HUES6 (cell line): ENCODE data around the gene KIF7.
A peak's percentile ranks its signal among the peaks of the same experiment; 100 is the strongest.
"Not testable (repeated sequence)": the region's sequence is repeated elsewhere in the genome, so short reads cannot be mapped to it uniquely, and the experiment has no call there.

Source experiments
- H3K27ac ChIP-seq: 2 replicates; pipeline ENCODE4 v1.7.0; 2013; ENCODE audit warnings: low read depth, mild to moderate bottlenecking, low read length, inconsistent platforms
- H3K27me3 ChIP-seq: 2 replicates; pipeline ENCODE4 v1.6.1; 2013; ENCODE audit warnings: low read length; ENCODE audit not compliant: control insufficient read depth, insufficient read depth
- H3K36me3 ChIP-seq: 2 replicates; pipeline ENCODE4 v1.6.1; 2013; ENCODE audit warnings: low read length; ENCODE audit not compliant: control insufficient read depth, insufficient read depth
- H3K4me1 ChIP-seq: 2 replicates; pipeline ENCODE4 v1.6.1; 2013; ENCODE audit warnings: low read length; ENCODE audit not compliant: control insufficient read depth, insufficient read depth
- H3K4me3 ChIP-seq: 2 replicates; pipeline ENCODE4 v1.5.1; 2013; ENCODE audit warnings: low read depth, low read length
- H3K9ac ChIP-seq: one replicate; pipeline ENCODE4 v1.6.1; 2013; ENCODE audit warnings: mild to moderate bottlenecking, low read length
- H3K9me3 ChIP-seq: 2 replicates; pipeline ENCODE4 v1.6.1; 2013; ENCODE audit warnings: low read depth, low read length; ENCODE audit not compliant: control insufficient read depth, insufficient read depth

KIF7 gene

DNA sequence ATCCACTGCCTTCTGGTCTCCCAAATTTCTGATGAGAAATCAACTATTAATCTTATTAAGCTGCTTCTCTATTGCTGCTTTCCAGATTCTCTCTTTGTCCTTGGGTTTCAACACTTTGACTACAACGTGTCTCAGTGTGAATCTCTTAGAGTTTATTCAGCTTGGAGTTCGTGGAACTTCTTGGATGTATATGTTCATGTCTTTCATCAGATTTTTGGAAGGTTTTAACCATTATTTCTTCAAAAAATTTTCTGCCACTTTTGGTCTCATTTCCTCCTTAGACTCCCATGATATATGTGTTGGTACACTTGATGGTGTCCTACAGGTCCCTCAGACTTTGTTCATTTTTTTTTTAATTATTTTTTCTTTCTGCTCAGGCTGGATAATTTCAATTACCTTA is 44.0 kb downstream of the KIF7 start:
- no peaks in the 10 kb centered on the region for H3K9me3 ChIP-seq
- no peak overlapping the region for H3K9ac ChIP-seq
- H3K4me1 ChIP-seq, result no peaks in the 10 kb centered on the region
- no peaks in the 10 kb centered on the region for H3K27me3 ChIP-seq
- no peak overlapping the region for H3K4me3 ChIP-seq
- no peak overlapping the region for H3K27ac ChIP-seq
- peaks cover 96% of the 10 kb centered on the region for H3K36me3 ChIP-seq

DNA sequence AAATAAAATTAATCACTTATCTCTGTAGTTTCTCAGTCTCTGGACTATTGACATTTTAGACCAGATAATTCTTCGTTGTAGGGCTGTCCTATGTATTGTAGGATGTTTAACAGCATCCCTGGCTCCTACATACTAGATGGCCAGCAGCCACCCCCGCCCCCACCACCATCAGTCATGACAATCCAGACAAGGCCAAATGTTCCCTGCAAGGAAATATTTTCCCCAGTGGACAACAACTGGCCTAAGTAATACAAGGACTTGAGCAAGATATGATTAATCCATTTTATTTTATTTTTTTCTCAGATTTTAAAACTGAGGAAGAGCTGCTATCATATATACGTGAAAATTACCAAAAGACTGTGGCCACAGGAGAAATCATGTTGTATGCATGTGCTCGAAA is 56.2 kb downstream of the KIF7 start:
- Histone ChIP-seq H3K9me3 (no peaks in the 10 kb centered on the region), H3K4me3 (no peak overlapping the region), H3K36me3 (peaks cover 99% of the 10 kb centered on the region), H3K27ac (no peak overlapping the region), H3K9ac (no peak overlapping the region), H3K27me3 (no peaks in the 10 kb centered on the region), H3K4me1 (no peaks in the 10 kb centered on the region)

DNA sequence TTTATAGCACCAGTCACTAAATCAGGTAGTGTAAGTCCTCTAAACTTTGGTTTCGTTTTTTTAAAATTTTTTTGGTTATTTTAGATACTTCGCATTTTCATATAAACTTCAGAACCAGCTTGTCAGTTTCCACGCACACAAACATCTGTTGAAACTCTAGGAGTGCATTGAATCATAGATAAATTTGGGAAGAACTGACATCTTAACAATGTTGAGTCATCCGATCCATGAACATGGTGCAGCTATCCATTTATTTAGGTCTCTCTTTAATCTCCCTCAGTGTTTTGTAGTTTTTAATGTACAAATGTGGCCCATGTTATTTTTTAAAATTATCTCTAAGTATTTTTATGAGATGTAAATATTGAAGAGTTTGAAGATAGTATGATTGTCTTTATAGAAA is 62.2 kb downstream of the KIF7 start:
- Histone ChIP-seq H3K27ac (no peak overlapping the region), H3K36me3 (peaks cover 96% of the 10 kb centered on the region), H3K9me3 (no peaks in the 10 kb centered on the region), H3K9ac (no peak overlapping the region), H3K4me3 (no peak overlapping the region), H3K27me3 (no peaks in the 10 kb centered on the region), H3K4me1 (no peaks in the 10 kb centered on the region)

DNA sequence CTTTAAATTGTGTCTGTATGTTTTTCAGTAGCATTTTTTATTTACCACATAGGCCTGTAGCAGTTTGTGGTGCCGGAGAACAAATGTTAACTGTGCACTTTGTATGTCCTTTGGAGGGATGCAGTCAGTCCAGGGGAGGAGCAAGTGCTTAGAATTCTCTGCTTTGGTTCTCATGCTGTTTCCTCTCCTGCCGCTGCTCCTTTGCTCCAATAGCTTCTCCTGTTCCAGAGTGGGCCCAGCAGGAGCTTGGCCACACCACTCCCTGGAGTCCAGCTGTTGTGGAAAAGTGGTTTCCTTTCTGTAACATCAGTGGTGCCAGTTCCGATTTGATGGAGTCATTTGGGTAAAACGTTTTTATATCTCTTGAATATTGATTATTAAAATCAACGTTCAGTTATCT is 63.4 kb downstream of the KIF7 start:
- Histone ChIP-seq H3K36me3 (peaks cover 97% of the 10 kb centered on the region), H3K27ac (no peak overlapping the region)

DNA sequence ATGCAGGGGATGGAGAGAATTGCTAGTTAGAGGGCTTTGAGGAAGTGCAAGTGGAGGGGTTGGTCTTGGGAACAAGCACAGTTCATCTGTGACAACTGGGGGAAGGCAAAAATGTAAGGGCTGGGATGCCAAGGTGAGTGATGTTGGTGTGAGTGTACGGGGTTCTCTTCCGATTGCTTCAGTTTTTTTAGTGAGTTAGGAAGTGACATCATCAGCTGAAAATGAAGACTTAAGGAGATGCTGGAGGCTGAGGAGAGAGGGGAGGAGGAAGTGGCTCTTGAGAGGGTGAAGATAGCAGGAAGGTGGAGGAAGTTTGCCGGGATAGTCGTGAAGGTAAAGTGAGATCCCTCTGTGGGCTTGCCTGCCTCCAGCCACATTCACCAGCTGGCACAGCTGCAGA is 67.3 kb downstream of the KIF7 start:
- Histone ChIP-seq H3K9me3 (no peaks in the 10 kb centered on the region), H3K27ac (no peak overlapping the region), H3K9ac (no peak overlapping the region), H3K4me1 (no peaks in the 10 kb centered on the region), H3K27me3 (no peaks in the 10 kb centered on the region), H3K4me3 (no peak overlapping the region), H3K36me3 (peaks cover 97% of the 10 kb centered on the region)

More for the DNA sequence above, 63.4 kb downstream of the KIF7 start:
- Histone ChIP-seq H3K9me3 (no peaks in the 10 kb centered on the region), H3K9ac (no peak overlapping the region), H3K4me3 (no peak overlapping the region), H3K4me1 (no peaks in the 10 kb centered on the region), H3K27me3 (no peaks in the 10 kb centered on the region)

DNA sequence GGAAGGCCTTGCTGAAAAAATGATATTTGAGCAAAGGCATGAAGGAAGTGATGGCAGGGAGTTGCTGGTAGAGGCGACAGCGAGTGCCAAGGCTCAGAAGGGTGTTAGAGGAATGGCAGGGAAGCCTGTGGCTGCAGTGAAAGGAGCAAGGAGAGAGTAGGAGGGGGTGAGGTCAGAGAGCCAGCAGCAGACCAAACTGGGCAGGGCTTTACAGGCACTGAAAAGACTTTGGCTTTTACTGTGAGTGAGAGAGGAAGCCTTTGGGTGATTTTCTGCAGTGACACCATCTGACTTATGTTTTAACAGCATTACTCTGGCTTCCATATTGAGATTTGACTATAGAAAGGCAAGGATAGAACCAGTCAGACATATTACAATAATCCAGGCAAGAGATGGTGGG is 68.6 kb downstream of the KIF7 start:
- H3K4me3 ChIP-seq, result no peak overlapping the region
- H3K4me1 ChIP-seq, result peaks cover 2% of the 10 kb centered on the region; the same call in 1 of the 2 replicates
- H3K36me3 ChIP-seq, result peaks cover 95% of the 10 kb centered on the region
- H3K27me3 ChIP-seq, result no peaks in the 10 kb centered on the region
- H3K27ac ChIP-seq, result no peak overlapping the region
- H3K9ac ChIP-seq, result no peak overlapping the region
- no peaks in the 10 kb centered on the region for H3K9me3 ChIP-seq

DNA sequence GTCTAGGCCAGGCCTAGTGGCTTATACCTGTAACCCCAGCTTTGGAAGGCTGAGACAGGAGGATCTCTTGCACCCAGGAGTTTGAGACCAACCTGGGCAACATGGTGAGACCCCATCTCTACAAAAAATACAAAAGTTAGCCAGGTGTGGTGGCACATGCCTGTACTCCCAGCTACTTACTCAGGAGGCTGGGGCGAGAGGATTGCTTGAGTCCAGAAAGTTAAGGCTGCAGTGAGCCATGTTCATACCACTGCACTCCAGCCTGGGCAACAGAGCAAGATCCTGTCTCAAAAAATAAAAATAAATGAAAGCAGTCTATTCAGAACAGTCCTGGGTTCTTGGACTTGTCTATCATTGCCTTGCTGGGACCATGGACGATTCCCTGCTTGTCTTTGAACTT is 74.5 kb downstream of the KIF7 start:
- not testable (repeated sequence) for H3K27me3 ChIP-seq, H3K4me3 ChIP-seq, H3K9ac ChIP-seq, H3K9me3 ChIP-seq, H3K27ac ChIP-seq
- H3K4me1 ChIP-seq, result peaks cover 18% of the 10 kb centered on the region
- peaks cover 67% of the 10 kb centered on the region for H3K36me3 ChIP-seq

DNA sequence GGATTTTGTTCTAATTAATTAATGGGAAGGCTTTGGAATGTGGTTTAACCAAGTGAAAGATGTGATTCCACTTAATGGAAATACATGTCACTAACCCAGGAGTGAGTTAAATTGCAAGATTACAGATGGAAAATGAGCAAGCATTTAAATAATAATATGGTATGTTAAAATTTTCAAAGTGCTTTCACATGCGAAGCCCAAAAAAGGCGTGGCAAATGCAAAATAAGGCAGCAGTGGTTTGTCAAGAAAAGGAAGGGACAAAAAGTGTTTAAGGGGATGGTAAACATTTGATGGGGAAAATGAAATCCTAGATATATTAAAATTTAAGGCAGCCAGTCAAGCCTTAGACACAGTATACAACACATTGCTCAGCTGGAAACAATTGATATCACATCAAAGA is 77.1 kb downstream of the KIF7 start:
- no peaks in the 10 kb centered on the region for H3K9me3 ChIP-seq
- H3K4me3 ChIP-seq, result peak overlapping the region; percentile 65
- H3K27ac ChIP-seq, result peak overlapping the region; percentile 14; the same call in 1 of the 2 replicates
- peak overlapping the region; percentile 78 for H3K9ac ChIP-seq
- H3K4me1 ChIP-seq, result peaks cover 18% of the 10 kb centered on the region
- H3K36me3 ChIP-seq, result peaks cover 41% of the 10 kb centered on the region
- H3K27me3 ChIP-seq, result no peaks in the 10 kb centered on the region
